HepG2 (cell line): ENCODE data around the gene INTS2. TPM values are rescaled to one million over a fixed set of nuclear protein-coding genes. Genes with fewer than 3 reads are reported as not detected.

ENCODE experiments used
- ATM ChIP-seq: fragments of 450-650 bp; IDR thresholded peaks from 2 replicates; pipeline ENCODE4 v1.7.1; 2017; ENCODE audit warnings: mild to moderate bottlenecking, borderline replicate concordance
- CBX5 ChIP-seq: sonication (generic); formaldehyde crosslinking; IDR thresholded peaks from 2 replicates; pipeline ENCODE4 v1.4.0; 2020; ENCODE audit warnings: missing genetic modification reagents, borderline replicate concordance
- CENPX ChIP-seq: sonication (generic); formaldehyde crosslinking; IDR thresholded peaks from 2 replicates; pipeline ENCODE4 v1.9.0; 2021; ENCODE audit warnings: mild to moderate bottlenecking, missing genetic modification reagents, moderate library complexity
- ELF1 ChIP-seq: sonication (generic); formaldehyde crosslinking; IDR thresholded peaks from 2 replicates; pipeline ENCODE4 v1.4.0; 2020; ENCODE audit warnings: missing genetic modification reagents
- FOXC1 ChIP-seq: sonication (generic); formaldehyde crosslinking; IDR thresholded peaks from 2 replicates; pipeline ENCODE4 v1.8.0; 2022; ENCODE audit warnings: mild to moderate bottlenecking, missing genetic modification reagents, borderline replicate concordance
- FOXO1 ChIP-seq: sonication (generic); formaldehyde crosslinking; IDR thresholded peaks from 2 replicates; pipeline ENCODE4 v1.4.0; 2020; ENCODE audit warnings: missing genetic modification reagents
- KLF13 ChIP-seq: sonication (generic); formaldehyde crosslinking; IDR thresholded peaks from 2 replicates; pipeline ENCODE4 v1.4.0; 2020; ENCODE audit warnings: mild to moderate bottlenecking, missing genetic modification reagents
- PHF5A ChIP-seq: IDR thresholded peaks from one replicate; pipeline ENCODE4 v1.6.1; 2018; ENCODE audit warnings: low read depth, missing genetic modification reagents; ENCODE audit not compliant: unreplicated experiment
- REL ChIP-seq: sonication (generic); formaldehyde crosslinking; conservative IDR thresholded peaks from 2 replicates; pipeline ENCODE4 v1.8.0; 2022; ENCODE audit warnings: mild to moderate bottlenecking, missing genetic modification reagents, moderate library complexity
- ZBTB42 ChIP-seq: sonication (generic); formaldehyde crosslinking; IDR thresholded peaks from 2 replicates; pipeline ENCODE4 v1.5.0; 2020; ENCODE audit warnings: mild to moderate bottlenecking, missing genetic modification reagents
- ZC3H13 ChIP-seq: sonication (generic); formaldehyde crosslinking; IDR thresholded peaks from 2 replicates; pipeline ENCODE4 v1.8.1; 2023; ENCODE audit warnings: mild to moderate bottlenecking, missing genetic modification reagents, moderate library complexity
- ZEB1 ChIP-seq: IDR thresholded peaks from 2 replicates; pipeline ENCODE4 v1.6.1; 2012; ENCODE audit warnings: mild to moderate bottlenecking, low read depth, inconsistent platforms; ENCODE audit not compliant: insufficient replicate concordance
- ZNF3 ChIP-seq: IDR thresholded peaks from 2 replicates; pipeline ENCODE4 v1.7.0; 2017; ENCODE audit warnings: inconsistent platforms
- ZNF326 ChIP-seq: sonication (generic); formaldehyde crosslinking; IDR thresholded peaks from 2 replicates; pipeline ENCODE4 v1.4.0; 2020; ENCODE audit warnings: missing genetic modification reagents, borderline replicate concordance
- ZNF460 ChIP-seq: sonication (generic); formaldehyde crosslinking; IDR thresholded peaks from 2 replicates; pipeline ENCODE4 v1.5.1; 2020; ENCODE audit warnings: missing genetic modification reagents, mild to moderate bottlenecking, borderline replicate concordance
- ZNF569 ChIP-seq: sonication (generic); formaldehyde crosslinking; IDR thresholded peaks from 2 replicates; pipeline ENCODE4 v1.5.0; 2020; ENCODE audit warnings: mild to moderate bottlenecking, missing genetic modification reagents, moderate library complexity, borderline replicate concordance
- ZNF674 ChIP-seq: sonication (generic); formaldehyde crosslinking; IDR thresholded peaks from 2 replicates; pipeline ENCODE4 v1.5.0; 2020; ENCODE audit warnings: low read depth, mild to moderate bottlenecking, missing genetic modification reagents
- ZNF773 ChIP-seq: sonication (generic); formaldehyde crosslinking; IDR thresholded peaks from 2 replicates; pipeline ENCODE4 v1.4.0; 2020; ENCODE audit warnings: missing genetic modification reagents, borderline replicate concordance
- ZNF878 ChIP-seq: sonication (generic); formaldehyde crosslinking; IDR thresholded peaks from 2 replicates; pipeline ENCODE4 v1.8.1; 2023; ENCODE audit warnings: mild to moderate bottlenecking, missing genetic modification reagents, moderate library complexity
- ZSCAN21 ChIP-seq: sonication (generic); formaldehyde crosslinking; IDR thresholded peaks from 2 replicates; pipeline ENCODE4 v1.8.0; 2022; ENCODE audit warnings: mild to moderate bottlenecking, missing genetic modification reagents, moderate library complexity, borderline replicate concordance
- polyA plus RNA-seq, 8 experiments: library from polyadenylated mRNA; depleted of rRNA in 3 of 8; stranded (reverse) in 7 of 8; unstranded in 1 of 8; fragments of >200 nt; fragmentation: Illumina TruSeq in 4 of 8; extraction: Trizol in 4 of 8; gene quantifications; 2 replicates each; pipeline versions ENCODE4 v1.2.1 to v1.2.3, GENCODE V29; 2011 to 2016; ENCODE audit warnings: low read depth in 4 of 8, missing spikeins in 1 of 8, mixed read lengths in 1 of 8; ENCODE audit not compliant: insufficient read depth in 1 of 8
- total RNA-seq, 5 experiments: library from RNA; depleted of rRNA; stranded (reverse); fragments of >200 nt; fragmentation: Illumina TruSeq; extraction: Trizol; gene quantifications; 2 replicates each; pipeline ENCODE4 v1.2.3, GENCODE V29; 2016; ENCODE audit warnings: low read depth in 1 of 5
- TF ChIP-seq, protein P1 (sequence below): sonication (generic); formaldehyde crosslinking; IDR thresholded peaks from 2 replicates; pipeline ENCODE4 v1.8.1; 2023; ENCODE audit warnings: mild to moderate bottlenecking, moderate library complexity, missing genetic modification reagents
- TF ChIP-seq, protein P2 (sequence below): sonication (generic); formaldehyde crosslinking; IDR thresholded peaks from 2 replicates; pipeline ENCODE4 v1.8.1; 2023; ENCODE audit warnings: mild to moderate bottlenecking, inconsistent platforms, moderate library complexity, missing genetic modification reagents, borderline replicate concordance
- TF ChIP-seq, protein P3 (sequence below): sonication (generic); formaldehyde crosslinking; IDR thresholded peaks from 2 replicates; pipeline ENCODE4 v1.4.0; 2020; ENCODE audit warnings: low read depth, mild to moderate bottlenecking, missing genetic modification reagents
- TF ChIP-seq, protein P4 (sequence below): sonication (generic); formaldehyde crosslinking; IDR thresholded peaks from 2 replicates; pipeline ENCODE4 v1.4.0; 2020; ENCODE audit warnings: missing genetic modification reagents

The INTS2 gene
- total and polyA plus RNA-seq, 2 of the 13 experiments (the other 11 are each of a cell fraction or from before 2014, with no cell fraction given), result 20.5 to 30.2 TPM

DNA sequence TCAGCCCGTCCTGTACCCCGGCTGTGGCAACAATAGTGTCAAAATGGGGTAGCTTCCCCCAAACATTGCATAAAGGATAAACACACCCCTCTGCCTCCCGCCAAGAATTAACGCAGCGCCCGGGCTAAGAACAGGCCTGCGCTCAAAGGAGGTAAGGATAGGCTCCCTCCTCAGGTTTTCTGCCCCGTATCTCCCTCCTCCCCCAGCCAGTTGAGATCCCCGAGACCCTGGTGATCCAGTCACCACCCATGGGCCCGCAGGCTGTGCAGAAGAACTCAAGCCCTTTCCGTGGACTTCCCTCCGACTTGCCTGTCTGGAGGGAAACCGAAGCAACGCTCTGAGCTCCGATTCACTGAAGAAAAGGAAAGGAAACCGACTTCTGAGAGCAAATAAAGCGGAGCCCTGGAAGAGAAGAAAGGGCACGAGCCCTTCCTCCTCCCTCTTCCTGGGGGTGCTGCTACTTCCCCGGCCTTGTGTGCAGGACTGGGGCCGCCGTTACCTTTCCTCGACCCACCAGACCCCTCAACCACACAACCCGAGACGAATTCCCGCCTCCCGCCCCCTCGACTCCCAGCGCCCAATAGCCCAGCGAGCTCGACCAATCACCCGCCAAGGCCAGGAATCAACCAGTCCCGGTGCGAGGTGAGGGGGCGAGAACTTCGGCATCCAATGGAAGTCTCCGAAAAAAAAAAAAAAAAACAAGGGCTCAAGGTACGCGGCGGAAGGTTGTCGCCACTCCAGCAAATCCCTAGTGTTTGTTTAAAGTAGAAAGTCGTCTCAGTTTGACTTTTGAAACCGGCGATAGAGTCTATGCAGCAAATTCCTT lies 64.6 kb downstream of the INTS2 start, which contains the start of gene BRIP1 (continued):
- TF ChIP-seq KLF13 (CRISPR knock-in tag) (no peak), ZNF569 (peak; percentile 95; the same call in 1 of the 2 replicates), ZEB1 (peak; percentile 21), CBX5 (CRISPR knock-in tag) (no peak), ATM (no peak), ZNF878 (CRISPR knock-in tag) (peak; percentile 87), ZNF773 (no peak), ZNF674 (CRISPR knock-in tag) (no peak), ZBTB42 (peak; percentile 78; the same call in 1 of the 2 replicates), ZNF326 (CRISPR knock-in tag) (no peak), FOXO1 (CRISPR knock-in tag) (no peak), ZNF460 (CRISPR knock-in tag) (no peak), ZNF3 (CRISPR knock-in tag) (no peak), REL (0 out of 2 replicates have a peak, but pooled peaks have one; percentile 32), ELF1 (CRISPR knock-in tag) (no peak), ZC3H13 (no peak), ZSCAN21 (CRISPR knock-in tag) (no peak; the same call in 1 of the 2 replicates), FOXC1 (CRISPR knock-in tag) (peak; percentile 22; the same call in 1 of the 2 replicates), CENPX (no peak), PHF5A (CRISPR knock-in tag) (no peak)
- TF ChIP-seq, protein P1, sequence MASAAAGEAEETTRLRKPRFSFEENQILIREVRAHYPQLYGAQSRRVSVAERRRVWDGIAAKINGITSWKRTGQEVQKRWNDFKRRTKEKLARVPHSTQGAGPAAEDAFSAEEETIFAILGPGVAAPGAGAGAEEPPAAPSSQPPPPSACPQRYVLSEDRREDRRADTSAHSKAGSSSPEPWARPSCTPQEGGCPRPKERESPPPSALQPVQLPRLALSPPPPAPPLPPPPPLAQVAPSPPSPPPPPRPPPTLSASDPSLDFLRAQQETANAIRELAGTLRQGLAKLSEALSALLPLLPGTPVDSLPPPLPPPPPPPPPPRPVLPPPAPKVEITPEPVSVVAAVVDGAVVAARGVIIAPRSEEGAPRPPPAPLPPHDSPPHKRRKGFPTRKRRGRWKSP, result peak; percentile 84
- TF ChIP-seq, protein P2, sequence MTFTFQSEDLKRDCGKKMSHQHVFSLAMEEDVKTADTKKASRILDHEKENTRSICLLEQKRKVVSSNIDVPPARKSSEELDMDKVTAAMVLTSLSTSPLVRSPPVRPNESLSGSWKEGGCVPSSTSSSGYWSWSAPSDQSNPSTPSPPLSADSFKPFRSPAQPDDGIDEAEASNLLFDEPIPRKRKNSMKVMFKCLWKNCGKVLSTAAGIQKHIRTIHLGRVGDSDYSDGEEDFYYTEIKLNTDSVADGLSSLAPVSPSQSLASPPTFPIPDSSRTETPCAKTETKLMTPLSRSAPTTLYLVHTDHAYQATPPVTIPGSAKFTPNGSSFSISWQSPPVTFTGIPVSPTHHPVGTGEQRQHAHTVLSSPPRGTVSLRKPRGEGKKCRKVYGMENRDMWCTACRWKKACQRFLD (CRISPR knock-in tag), result peak; percentile 91
- TF ChIP-seq, protein P3, sequence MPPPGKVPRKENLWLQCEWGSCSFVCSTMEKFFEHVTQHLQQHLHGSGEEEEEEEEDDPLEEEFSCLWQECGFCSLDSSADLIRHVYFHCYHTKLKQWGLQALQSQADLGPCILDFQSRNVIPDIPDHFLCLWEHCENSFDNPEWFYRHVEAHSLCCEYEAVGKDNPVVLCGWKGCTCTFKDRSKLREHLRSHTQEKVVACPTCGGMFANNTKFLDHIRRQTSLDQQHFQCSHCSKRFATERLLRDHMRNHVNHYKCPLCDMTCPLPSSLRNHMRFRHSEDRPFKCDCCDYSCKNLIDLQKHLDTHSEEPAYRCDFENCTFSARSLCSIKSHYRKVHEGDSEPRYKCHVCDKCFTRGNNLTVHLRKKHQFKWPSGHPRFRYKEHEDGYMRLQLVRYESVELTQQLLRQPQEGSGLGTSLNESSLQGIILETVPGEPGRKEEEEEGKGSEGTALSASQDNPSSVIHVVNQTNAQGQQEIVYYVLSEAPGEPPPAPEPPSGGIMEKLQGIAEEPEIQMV (CRISPR knock-in tag), result no peak; the same call in none of the 2 replicates
- TF ChIP-seq, protein P4, sequence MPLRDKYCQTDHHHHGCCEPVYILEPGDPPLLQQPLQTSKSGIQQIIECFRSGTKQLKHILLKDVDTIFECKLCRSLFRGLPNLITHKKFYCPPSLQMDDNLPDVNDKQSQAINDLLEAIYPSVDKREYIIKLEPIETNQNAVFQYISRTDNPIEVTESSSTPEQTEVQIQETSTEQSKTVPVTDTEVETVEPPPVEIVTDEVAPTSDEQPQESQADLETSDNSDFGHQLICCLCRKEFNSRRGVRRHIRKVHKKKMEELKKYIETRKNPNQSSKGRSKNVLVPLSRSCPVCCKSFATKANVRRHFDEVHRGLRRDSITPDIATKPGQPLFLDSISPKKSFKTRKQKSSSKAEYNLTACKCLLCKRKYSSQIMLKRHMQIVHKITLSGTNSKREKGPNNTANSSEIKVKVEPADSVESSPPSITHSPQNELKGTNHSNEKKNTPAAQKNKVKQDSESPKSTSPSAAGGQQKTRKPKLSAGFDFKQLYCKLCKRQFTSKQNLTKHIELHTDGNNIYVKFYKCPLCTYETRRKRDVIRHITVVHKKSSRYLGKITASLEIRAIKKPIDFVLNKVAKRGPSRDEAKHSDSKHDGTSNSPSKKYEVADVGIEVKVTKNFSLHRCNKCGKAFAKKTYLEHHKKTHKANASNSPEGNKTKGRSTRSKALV, result no peak
